ENCODE data around the gene PRMT9. TPM values are rescaled to one million over a fixed set of nuclear protein-coding genes. Genes with fewer than 3 reads are reported as not detected.
A peak's percentile ranks its signal among the peaks of the same experiment; 100 is the strongest.

The PRMT9 gene
- total and polyA plus RNA-seq, 8 donors: 3.1 to 6.4 (median 4.1) TPM

DNA sequence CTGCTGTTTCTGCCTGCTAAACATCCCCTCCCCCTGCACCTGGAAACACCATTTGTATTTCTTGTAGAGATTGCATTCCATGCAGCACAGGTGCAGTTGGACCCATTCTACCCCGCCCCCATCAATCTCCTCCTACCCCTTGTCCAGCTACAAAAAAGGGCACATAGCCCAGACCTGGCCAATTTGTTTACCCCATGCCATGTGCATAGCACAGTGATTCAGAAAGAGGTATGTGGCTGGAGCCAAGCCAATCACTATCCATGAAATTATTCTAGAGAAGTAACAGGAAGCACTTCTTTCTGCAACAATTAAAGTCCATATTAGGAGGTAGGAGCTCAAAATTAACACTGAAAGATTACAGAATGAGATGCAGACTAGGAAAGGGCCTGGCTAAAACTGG is 87.0 kb downstream of the PRMT9 start:
- peak overlapping the region in 2 of 4 donors; percentile 65 to 70 for H3K27ac ChIP-seq
- 0% methylated on average over 1 of the region's 1 CpG for WGBS, 2 donors
- FAIRE-seq: no peak
- H3K36me3 ChIP-seq: no peaks in the 10 kb centered on the region
- H3K9me3 ChIP-seq: no peaks in the 10 kb centered on the region
- intact Hi-C loops (cut with DNase I): no loop called here
- peak in 4 of 6 donors; percentile 51 to 82 (median 70) for DNase-seq
- TF ChIP-seq, protein P1, sequence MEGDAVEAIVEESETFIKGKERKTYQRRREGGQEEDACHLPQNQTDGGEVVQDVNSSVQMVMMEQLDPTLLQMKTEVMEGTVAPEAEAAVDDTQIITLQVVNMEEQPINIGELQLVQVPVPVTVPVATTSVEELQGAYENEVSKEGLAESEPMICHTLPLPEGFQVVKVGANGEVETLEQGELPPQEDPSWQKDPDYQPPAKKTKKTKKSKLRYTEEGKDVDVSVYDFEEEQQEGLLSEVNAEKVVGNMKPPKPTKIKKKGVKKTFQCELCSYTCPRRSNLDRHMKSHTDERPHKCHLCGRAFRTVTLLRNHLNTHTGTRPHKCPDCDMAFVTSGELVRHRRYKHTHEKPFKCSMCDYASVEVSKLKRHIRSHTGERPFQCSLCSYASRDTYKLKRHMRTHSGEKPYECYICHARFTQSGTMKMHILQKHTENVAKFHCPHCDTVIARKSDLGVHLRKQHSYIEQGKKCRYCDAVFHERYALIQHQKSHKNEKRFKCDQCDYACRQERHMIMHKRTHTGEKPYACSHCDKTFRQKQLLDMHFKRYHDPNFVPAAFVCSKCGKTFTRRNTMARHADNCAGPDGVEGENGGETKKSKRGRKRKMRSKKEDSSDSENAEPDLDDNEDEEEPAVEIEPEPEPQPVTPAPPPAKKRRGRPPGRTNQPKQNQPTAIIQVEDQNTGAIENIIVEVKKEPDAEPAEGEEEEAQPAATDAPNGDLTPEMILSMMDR (IDR thresholded peaks at IDR 0.05): no peak
- H3K4me3 ChIP-seq: no peak overlapping the region
- peaks cover 0 to 13% (median 5%) of the 10 kb centered on the region in 3 donors for H3K4me1 ChIP-seq
- ATAC-seq: peak; percentile 84 to 99 (median 96)
- no peaks in the 10 kb centered on the region for H3K27me3 ChIP-seq

DNA sequence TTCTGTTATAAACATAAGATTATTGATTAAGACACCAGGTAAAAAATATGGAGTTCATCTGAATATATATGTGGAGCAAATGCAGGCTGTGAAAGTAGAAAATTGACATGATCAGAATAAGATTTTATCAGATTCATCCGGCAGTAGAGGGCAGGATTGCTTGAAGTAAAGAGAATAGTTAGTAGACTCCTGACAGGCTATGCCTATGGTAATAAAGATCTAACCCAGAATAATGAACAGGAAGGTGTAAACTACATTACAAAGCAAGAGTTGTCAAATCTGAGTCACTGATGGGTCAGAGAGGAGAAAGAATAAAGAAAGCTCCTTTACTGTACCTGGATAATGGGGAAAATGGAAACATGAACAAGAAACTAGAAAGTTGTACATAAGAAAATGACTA is 87.6 kb downstream of the PRMT9 start:
- ATAC-seq: peak in 1 of 4 donors; percentile 9

GRCh38 chr4:147594578-147594977 is 89.4 kb downstream of the PRMT9 start:
- ATAC-seq: no peak
- TF ChIP-seq, protein P1 (IDR thresholded peaks at IDR 0.05): no peak
- no peak for FAIRE-seq

More for the DNA sequence above, 87.6 kb downstream of the PRMT9 start:
- no peak for DNase-seq
- 56 to 73% methylated on average over 1 of the region's 1 CpG for WGBS, 2 donors
- H3K4me1 ChIP-seq: peaks cover 0 to 13% (median 5%) of the 10 kb centered on the region in 3 donors
- no peak overlapping the region for H3K4me3 ChIP-seq
- intact Hi-C loops (cut with DNase I): no loop called here
- peak overlapping the region in 1 of 4 donors; percentile 3 for H3K27ac ChIP-seq
- H3K36me3 ChIP-seq: no peaks in the 10 kb centered on the region
- no peaks in the 10 kb centered on the region for H3K27me3 ChIP-seq
- no peak for FAIRE-seq
- TF ChIP-seq, protein P1 (IDR thresholded peaks at IDR 0.05): no peak
- H3K9me3 ChIP-seq: no peaks in the 10 kb centered on the region

DNA sequence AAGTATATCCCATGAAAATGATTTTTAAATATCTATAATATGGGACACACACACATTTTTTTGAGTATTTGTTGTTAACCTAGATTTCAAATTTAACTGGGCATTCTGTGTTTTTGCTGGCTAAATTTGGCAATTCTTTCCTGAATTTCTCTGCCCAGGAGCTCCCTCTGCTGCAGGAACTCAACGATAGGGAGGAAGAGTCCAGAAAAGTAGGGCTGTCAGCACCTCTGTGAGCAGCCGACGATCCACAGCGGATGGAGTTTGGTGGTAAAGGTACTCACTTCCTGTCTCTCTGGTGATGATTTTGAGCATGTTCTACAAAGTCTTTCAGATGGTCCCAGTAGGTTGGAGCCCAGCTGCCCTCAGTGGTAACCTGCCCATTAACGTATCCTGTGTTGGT is 89.9 kb downstream of the PRMT9 start:
- no peaks in the 10 kb centered on the region for H3K9me3 ChIP-seq
- ATAC-seq (no peak), FAIRE-seq (no peak), DNase-seq (no peak)
- no peak overlapping the region for H3K4me3 ChIP-seq
- WGBS, 2 donors: 61 to 63% methylated on average over 5 of the region's 5 CpGs
- no peaks in the 10 kb centered on the region for H3K36me3 ChIP-seq
- TF ChIP-seq, protein P1 (IDR thresholded peaks at IDR 0.05): no peak
- H3K27me3 ChIP-seq: no peaks in the 10 kb centered on the region
- no peak overlapping the region for H3K27ac ChIP-seq
- intact Hi-C loops (cut with DNase I): no loop called here
- H3K4me1 ChIP-seq: peaks cover 0 to 13% (median 5%) of the 10 kb centered on the region in 3 donors

More at GRCh38 chr4:147594578-147594977, 89.4 kb downstream of the PRMT9 start:
- H3K9me3 ChIP-seq: no peaks in the 10 kb centered on the region
- no peaks in the 10 kb centered on the region for H3K27me3 ChIP-seq
- H3K36me3 ChIP-seq: no peaks in the 10 kb centered on the region
- no peak overlapping the region for H3K27ac ChIP-seq
- 69 to 76% methylated on average over 2 of the region's 2 CpGs for WGBS, 2 donors
- no peak overlapping the region for H3K4me3 ChIP-seq
- intact Hi-C loops (cut with DNase I): no loop called here
- DNase-seq: no peak
- H3K4me1 ChIP-seq: peaks cover 0 to 13% (median 5%) of the 10 kb centered on the region in 3 donors

DNA sequence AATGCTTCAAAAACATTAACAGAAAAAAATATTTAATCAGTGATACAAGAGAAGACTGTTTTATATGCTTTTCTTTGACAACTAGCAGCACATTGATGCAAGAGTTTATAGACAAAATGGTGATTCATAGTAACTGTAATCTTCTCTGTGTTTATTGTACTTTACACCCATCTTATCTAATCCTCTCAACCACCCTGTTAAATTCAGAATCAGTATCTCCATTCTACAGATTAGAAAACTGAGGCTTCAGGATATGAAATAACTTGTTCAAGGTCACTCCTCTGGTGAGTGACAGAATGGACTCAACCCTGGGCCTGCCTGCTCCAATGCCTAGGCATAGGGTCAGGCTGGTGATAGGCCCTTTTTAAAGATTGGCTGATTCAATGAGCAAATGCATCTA is 92.9 kb downstream of the PRMT9 start:
- intact Hi-C loops (cut with DNase I): no loop called here
- no peak for FAIRE-seq

More for the DNA sequence above, 92.9 kb downstream of the PRMT9 start:
- no peaks in the 10 kb centered on the region for H3K9me3 ChIP-seq
- no peak for ATAC-seq
- no peak overlapping the region for H3K27ac ChIP-seq
- H3K36me3 ChIP-seq: no peaks in the 10 kb centered on the region
- no peak overlapping the region for H3K4me3 ChIP-seq
- H3K4me1 ChIP-seq: no peaks in the 10 kb centered on the region
- TF ChIP-seq, protein P1 (IDR thresholded peaks at IDR 0.05): no peak
- no peaks in the 10 kb centered on the region for H3K27me3 ChIP-seq
- no peak for DNase-seq
